Stimulated activated CD4-positive, alpha-beta T cell treated with anti-CD3 and anti-CD28 coated beads, Interleukin-1b, Interleukin-23, amount 100 ng/mL, for 24 hours (primary cell): ENCODE results near the gene KRTAP9-2.
"Not testable (repeated sequence)": the region's sequence is repeated elsewhere in the genome, so short reads cannot be mapped to it uniquely, and the experiment has no call there.

Experiments
- DNase-seq, 4 experiments: peaks; one replicate each; pipeline ENCODE4 v3.0.0-alpha.2; 2020; ENCODE audit warnings: low read depth in 4 of 4, low spot score in 1 of 4

Gene KRTAP9-2, protein sequence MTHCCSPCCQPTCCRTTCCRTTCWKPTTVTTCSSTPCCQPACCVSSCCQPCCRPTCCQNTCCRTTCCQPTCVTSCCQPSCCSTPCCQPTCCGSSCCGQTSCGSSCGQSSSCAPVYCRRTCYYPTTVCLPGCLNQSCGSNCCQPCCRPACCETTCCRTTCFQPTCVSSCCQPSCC

DNA sequence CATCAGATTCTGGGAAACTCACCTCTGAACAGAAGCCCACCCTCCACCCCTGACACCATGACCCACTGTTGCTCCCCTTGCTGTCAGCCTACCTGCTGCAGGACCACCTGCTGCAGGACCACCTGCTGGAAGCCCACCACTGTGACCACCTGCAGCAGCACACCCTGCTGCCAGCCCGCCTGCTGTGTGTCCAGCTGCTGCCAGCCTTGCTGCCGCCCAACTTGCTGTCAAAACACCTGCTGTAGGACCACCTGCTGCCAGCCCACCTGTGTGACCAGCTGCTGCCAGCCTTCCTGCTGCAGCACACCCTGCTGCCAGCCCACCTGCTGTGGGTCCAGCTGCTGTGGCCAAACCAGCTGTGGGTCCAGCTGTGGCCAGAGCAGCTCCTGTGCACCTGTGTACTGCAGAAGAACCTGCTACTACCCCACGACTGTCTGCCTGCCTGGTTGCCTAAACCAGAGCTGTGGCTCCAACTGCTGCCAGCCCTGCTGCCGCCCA, at the start of gene KRTAP9-2:
Gene KRTAP9-2, plus strand, starts transcription at position 51 of the 498 bp plus-strand sequence. Its CDS starts 7 bp downstream, at position 58.
- not testable (repeated sequence) for DNase-seq

- DNase-seq = no peak
Observed at GRCh38 chr17:41176744-41177387, 49.6 kb upstream of the KRTAP9-2 start.

- DNase-seq = no peak
Observed at GRCh38 chr17:41177727-41178271, 48.6 kb upstream of the KRTAP9-2 start, which contains the start of gene KRTAP4-2. KRTAP4-2 (minus strand) TSS chr17:41178221; CDS start chr17:41178164, 57 bp downstream.

DNA sequence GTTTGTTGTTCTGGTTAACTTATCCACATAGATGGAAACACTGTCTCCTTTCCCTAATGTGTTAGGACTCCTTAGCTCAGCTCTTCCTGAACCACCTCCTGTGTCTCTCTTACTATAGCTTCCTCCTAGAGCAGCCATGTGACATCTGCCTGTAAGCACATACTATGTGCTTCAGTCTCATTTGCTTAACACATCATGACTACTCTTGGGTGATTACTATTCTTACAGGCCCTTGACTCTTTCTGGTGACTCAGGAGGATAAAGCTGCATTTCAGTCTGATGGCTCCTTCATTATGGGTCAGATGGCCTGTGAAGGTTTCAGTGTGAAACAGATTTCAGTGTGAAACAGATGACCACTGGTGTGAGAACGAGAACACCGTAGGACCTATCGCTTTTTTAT, 48.1 kb upstream of the KRTAP9-2 start:
- DNase-seq = no peak

DNA sequence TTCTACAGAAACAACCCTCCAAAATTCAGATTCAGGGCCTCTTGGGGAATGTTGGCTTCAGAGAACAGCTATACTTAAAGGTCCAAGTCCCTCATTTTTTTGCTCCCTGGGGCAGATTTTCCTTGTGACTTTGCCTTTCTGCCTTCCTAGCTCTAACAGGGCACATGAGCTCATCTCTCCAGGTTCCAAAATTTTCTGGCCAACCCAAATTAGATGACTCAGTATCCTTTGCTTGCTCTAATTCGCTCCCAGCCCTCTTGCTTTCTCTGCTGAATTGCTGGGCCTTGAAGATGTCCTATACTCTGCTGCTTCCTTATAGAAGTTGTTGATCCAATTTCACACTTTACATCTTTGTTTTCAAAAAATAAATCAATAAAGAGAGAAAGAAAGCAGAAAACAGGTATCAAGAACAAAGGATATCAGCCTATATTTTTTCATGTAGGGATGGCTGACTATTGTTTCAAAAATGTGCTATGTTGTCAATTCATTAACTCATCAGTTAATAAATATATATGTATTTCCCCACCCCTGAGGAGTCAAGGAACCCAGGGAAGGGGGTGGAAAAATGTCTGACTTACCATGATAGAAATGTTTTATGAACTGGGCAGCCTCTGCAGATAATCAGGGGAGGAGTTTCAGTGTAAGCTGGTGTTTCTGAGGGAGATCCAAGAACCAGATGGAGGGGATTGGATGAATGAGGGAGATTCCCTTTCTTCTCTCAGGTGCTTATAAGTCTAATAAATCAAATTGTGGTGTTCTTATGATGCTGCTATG, 47.4 kb upstream of the KRTAP9-2 start:
- no peak for DNase-seq

DNA sequence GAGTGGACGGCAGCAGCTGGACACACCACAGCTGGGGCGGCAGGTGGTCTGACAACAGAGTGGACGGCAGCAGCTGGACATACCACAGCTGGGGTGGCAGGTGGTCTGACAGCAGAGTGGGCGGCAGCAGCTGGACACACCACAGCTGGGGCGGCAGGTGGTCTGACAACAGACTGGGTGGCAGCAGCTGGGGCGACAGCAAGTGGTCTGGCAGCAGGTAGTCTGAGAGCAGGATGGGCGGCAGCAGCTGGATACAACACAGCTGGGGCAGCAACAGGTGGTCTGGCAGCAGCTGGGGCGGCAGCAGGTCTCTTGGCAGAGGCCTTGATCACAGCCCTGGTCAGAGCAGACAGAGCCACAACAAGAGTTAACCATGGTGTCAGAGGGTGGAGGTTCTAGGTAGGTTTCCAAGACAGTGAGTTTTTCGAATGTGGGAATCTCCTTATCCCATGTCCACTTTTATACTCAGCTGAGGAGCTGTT, 41.9 kb upstream of the KRTAP9-2 start, which contains the start of gene KRTAP4-1:
Gene KRTAP4-1, minus strand, starts transcription at position 432 of the 482 bp plus-strand sequence. Its CDS starts 57 bp downstream, at position 375.
- DNase-seq = no peak

DNA sequence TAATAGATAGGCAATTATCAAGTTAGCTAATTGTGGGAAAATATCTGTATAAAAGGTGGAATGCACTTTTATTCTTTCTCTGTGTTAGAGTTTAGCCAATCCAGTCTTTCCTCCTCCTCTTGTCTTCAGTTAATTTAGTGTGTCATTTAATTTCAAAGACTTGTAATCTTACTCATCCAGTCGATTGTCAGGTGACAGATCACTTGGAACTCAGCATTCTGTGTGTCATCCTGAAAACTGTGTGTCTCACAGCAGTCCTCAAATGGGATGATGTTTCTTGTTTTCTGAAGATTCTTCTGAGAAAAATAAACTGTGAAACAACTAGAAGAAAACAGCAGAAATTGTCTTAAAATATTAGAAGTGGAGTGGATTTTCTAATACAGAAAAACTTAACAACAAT, 41.4 kb upstream of the KRTAP9-2 start:
- no peak for DNase-seq

- no peak for DNase-seq
Observed at GRCh38 chr17:41186872-41187271, 39.6 kb upstream of the KRTAP9-2 start.

- DNase-seq = not testable (repeated sequence)
Observed at GRCh38 chr17:41189837-41190318, 36.6 kb upstream of the KRTAP9-2 start, which contains the start of gene KRTAP9-1. KRTAP9-1 (plus strand) TSS chr17:41189887; CDS start chr17:41189887, 0 bp downstream.

- no peak for DNase-seq
Observed at GRCh38 chr17:41190328-41190727, 36.1 kb upstream of the KRTAP9-2 start.

- DNase-seq = no peak
Observed at GRCh38 chr17:41196068-41196467, 30.4 kb upstream of the KRTAP9-2 start.

DNA sequence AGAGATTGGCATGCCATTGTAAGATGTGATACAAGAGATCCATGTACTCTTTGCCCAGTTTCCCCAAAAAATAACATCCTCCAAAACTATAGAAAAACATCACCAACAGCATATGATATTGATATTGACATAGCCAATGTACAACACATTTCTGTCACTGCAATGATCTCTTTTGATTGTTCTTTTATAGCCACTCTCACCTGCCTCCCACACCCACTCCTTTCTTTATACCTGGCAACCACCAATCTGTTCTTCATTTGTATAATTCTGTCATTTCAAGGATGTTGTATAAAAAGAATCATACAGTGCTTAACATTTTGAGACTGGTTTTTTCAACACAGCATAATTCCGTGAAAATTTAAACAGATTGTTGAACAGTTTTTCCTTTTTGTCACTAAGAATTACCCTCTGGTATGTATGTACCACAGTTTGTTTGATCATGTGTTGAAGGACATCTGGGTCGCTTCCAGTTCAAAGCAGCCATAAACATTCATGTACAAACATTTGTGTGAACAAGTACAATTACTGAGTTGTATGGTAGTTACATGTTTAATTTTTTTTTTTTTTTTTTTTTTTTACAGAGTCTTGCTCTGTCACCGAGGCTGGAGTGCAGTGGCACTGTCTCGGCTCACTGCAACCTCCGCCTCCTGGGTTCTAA, 26.9 kb upstream of the KRTAP9-2 start:
- no peak for DNase-seq

GRCh38 chr17:41211845-41212466, 14.5 kb upstream of the KRTAP9-2 start:
- DNase-seq = no peak

DNA sequence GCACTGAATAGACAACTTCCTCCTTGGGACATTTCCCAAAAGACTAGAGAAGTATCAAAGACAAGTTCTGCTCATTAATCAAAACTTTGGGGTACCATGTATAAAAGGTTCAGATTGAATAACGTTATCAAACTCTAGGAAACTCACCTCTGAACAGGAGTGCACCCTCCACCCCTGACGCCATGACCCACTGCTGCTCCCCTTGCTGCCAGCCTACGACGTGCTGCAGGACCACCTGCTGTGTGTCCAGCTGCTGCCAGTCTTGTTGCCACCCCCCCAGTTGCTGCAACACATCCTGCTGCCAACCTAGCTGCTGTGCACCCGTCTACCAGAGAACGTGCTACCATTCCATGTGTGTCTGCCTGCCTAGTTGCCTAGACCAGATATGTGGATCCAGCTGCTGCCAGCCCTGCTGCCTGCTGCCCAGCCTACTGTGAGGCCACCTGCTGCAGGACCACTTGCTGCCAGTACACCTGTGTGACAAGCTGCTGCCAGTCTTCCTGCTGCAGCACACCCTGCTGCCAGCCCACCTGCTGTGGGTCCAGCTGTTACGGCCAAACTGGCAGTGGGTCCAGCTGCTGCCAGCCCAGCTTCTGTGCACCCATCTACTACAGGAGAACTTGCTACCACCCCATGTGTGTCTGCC, 13.8 kb upstream of the KRTAP9-2 start:
- DNase-seq = no peak

- DNase-seq = no peak
Observed at GRCh38 chr17:41215681-41216080, 10.8 kb upstream of the KRTAP9-2 start.

- DNase-seq = no peak
Observed at GRCh38 chr17:41223821-41224220, 2.6 kb upstream of the KRTAP9-2 start.

DNA sequence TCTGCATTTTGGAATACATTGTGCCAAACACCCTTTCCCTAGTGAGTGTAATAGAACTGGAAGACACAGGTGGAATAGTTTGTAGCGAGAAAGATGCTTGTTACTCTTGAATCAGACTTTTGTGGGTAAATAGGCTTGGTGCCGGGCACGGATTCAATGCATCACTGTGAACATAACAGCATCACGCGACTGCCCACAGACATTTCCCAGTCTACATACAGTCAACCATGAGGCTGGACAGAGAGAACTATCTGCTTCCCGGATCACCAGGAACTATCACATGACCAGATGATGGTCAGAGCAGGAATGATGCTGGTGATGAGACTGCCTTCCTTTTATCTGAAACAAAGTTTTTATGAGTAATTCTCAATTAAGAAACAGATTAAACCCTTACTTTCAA, 397 bp upstream of the KRTAP9-2 start:
- DNase-seq = no peak

- DNase-seq = no peak
Observed at GRCh38 chr17:41230094-41230493, 3.6 kb downstream of the KRTAP9-2 start.

DNA sequence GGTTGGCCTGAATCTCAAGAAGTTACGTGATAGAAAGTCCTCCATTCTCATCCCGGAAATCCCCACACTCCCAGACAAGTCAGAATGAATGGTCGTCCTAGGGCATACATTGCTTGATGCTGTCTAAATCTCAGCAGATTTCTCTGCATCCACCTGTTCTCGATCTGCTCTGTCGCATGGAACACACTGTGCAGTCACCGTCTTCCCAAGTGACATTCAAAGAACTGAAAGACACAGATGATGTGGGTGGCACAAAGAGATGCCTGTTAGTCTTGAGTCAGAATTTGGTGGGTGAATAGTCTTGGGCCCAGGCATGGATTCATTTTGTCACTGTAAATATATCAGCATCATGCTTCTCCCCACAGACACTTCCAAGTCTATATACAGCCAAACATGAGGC, 5.3 kb downstream of the KRTAP9-2 start:
- DNase-seq = no peak
